HL-60 (cell line): ENCODE results near the gene TBCCD1.

ENCODE experiments used
- DNase-seq, 2 experiments: peaks; one replicate each; pipeline ENCODE4 v3.0.0-alpha.2; 2010 to 2020; ENCODE audit warnings: low read depth in 1 of 2, low spot score in 1 of 2
- H3K27ac ChIP-seq: fragments of 250-450 bp; sonication (Bioruptor Pico); replicated peaks from 2 replicates; pipeline ENCODE4 v1.5.1; 2020; ENCODE audit warnings: mild to moderate bottlenecking, moderate library complexity
- H3K27me3 ChIP-seq: fragments of 250-450 bp; sonication (Bioruptor Pico); 2 replicates; pipeline ENCODE4 v1.5.1; 2021; ENCODE audit warnings: mild to moderate bottlenecking, moderate library complexity; ENCODE audit not compliant: insufficient read depth, poor library complexity, severe bottlenecking
- H3K4me3 ChIP-seq: replicated peaks from 2 replicates; pipeline ENCODE4 v1.5.1; 2011; ENCODE audit warnings: mild to moderate bottlenecking, control low read depth, low read length; ENCODE audit not compliant: insufficient read depth
- GABPA ChIP-seq: IDR thresholded peaks from 2 replicates; pipeline ENCODE4 v1.6.1; 2012; ENCODE audit warnings: low read depth
- POLR2AphosphoS5 ChIP-seq: IDR thresholded peaks from 2 replicates; pipeline ENCODE4 v1.6.1; 2012; ENCODE audit warnings: low read depth
- SPI1 ChIP-seq: IDR thresholded peaks from 2 replicates; pipeline ENCODE4 v1.6.1; 2012; ENCODE audit warnings: low read depth, mild to moderate bottlenecking, borderline replicate concordance
- TF ChIP-seq, protein P1 (sequence below): IDR thresholded peaks from one replicate; pipeline ENCODE4 v1.5.1; 2011; ENCODE audit warnings: low read length, control low read depth, inconsistent platforms; ENCODE audit not compliant: insufficient read depth
- TF ChIP-seq, protein P2 (sequence below): IDR thresholded peaks from 2 replicates; pipeline ENCODE4 v1.6.1; 2012; ENCODE audit warnings: low read depth; ENCODE audit not compliant: insufficient replicate concordance

Gene TBCCD1

GRCh38 chr3:186552408-186553031 is 14.6 kb downstream of the TBCCD1 start:
- no peak for TF ChIP-seq POLR2AphosphoS5
- no peak for TF ChIP-seq SPI1
- no peak for TF ChIP-seq GABPA
- TF ChIP-seq, protein P1, sequence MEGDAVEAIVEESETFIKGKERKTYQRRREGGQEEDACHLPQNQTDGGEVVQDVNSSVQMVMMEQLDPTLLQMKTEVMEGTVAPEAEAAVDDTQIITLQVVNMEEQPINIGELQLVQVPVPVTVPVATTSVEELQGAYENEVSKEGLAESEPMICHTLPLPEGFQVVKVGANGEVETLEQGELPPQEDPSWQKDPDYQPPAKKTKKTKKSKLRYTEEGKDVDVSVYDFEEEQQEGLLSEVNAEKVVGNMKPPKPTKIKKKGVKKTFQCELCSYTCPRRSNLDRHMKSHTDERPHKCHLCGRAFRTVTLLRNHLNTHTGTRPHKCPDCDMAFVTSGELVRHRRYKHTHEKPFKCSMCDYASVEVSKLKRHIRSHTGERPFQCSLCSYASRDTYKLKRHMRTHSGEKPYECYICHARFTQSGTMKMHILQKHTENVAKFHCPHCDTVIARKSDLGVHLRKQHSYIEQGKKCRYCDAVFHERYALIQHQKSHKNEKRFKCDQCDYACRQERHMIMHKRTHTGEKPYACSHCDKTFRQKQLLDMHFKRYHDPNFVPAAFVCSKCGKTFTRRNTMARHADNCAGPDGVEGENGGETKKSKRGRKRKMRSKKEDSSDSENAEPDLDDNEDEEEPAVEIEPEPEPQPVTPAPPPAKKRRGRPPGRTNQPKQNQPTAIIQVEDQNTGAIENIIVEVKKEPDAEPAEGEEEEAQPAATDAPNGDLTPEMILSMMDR = no peak
- TF ChIP-seq, protein P2, sequence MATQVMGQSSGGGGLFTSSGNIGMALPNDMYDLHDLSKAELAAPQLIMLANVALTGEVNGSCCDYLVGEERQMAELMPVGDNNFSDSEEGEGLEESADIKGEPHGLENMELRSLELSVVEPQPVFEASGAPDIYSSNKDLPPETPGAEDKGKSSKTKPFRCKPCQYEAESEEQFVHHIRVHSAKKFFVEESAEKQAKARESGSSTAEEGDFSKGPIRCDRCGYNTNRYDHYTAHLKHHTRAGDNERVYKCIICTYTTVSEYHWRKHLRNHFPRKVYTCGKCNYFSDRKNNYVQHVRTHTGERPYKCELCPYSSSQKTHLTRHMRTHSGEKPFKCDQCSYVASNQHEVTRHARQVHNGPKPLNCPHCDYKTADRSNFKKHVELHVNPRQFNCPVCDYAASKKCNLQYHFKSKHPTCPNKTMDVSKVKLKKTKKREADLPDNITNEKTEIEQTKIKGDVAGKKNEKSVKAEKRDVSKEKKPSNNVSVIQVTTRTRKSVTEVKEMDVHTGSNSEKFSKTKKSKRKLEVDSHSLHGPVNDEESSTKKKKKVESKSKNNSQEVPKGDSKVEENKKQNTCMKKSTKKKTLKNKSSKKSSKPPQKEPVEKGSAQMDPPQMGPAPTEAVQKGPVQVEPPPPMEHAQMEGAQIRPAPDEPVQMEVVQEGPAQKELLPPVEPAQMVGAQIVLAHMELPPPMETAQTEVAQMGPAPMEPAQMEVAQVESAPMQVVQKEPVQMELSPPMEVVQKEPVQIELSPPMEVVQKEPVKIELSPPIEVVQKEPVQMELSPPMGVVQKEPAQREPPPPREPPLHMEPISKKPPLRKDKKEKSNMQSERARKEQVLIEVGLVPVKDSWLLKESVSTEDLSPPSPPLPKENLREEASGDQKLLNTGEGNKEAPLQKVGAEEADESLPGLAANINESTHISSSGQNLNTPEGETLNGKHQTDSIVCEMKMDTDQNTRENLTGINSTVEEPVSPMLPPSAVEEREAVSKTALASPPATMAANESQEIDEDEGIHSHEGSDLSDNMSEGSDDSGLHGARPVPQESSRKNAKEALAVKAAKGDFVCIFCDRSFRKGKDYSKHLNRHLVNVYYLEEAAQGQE = no peak
- no peak overlapping the region for H3K27ac ChIP-seq
- no peak for DNase-seq
- no peaks in the 10 kb centered on the region for H3K27me3 ChIP-seq
- no peak overlapping the region for H3K4me3 ChIP-seq

GRCh38 chr3:186551387-186551786 is 15.8 kb downstream of the TBCCD1 start:
- no peak for DNase-seq
- H3K27ac ChIP-seq = no peak overlapping the region
- TF ChIP-seq POLR2AphosphoS5 (no peak), GABPA (no peak)
- H3K4me3 ChIP-seq = no peak overlapping the region
- no peaks in the 10 kb centered on the region for H3K27me3 ChIP-seq

DNA sequence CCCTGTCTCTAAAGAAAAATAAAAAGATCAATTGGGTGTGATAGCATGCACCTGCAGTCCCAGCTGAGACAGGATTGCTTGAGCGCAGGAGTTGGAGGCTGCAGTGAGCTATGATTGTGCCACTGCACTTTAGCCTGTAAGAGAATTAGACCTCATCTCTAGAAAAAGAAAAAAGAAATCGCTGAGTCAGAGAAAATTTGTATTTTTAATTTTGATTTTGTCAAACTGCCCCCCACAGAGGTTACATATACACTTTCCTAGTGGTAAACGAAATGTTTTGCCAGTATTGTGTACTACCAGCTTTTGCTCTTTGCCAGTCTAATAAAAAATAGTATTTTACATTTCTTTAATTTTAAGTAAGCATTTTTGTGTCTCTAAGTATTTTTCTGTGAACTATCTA is 17.6 kb downstream of the TBCCD1 start:
- no peak overlapping the region for H3K4me3 ChIP-seq
- H3K27ac ChIP-seq = no peak overlapping the region
- no peak for TF ChIP-seq GABPA
- TF ChIP-seq SPI1 = no peak
- TF ChIP-seq, protein P1 = no peak
- no peak for TF ChIP-seq POLR2AphosphoS5
- TF ChIP-seq, protein P2 = no peak
- H3K27me3 ChIP-seq = no peaks in the 10 kb centered on the region
- no peak for DNase-seq

DNA sequence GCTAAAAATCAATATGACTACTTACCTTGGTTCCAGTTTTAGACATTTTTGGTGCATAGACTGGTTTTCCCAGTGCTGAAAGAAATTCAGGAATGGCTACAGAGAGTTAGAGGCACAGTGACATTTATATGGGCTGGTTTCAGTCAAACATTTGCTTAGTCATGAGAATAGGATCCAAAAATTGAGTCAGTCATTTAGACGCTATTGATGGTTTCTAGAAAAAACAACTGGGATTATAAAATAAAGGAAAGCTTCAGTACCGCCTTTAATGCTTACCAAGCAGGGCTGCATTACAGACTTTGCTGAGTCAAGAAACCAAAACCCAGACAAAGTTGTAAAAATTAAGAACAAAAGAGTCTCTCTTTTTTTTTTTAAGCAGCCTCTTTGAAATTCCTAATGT is 22.9 kb downstream of the TBCCD1 start, which contains the start of gene CRYGS:
CRYGS (minus strand) TSS at position 100 of the 400 bp plus-strand sequence; CDS start at position 46, 54 bp downstream.
- Histone ChIP-seq H3K4me3 (no peak within 1 kb of the TSS), H3K27ac (no peak within 1 kb of the TSS), H3K27me3 (no peaks in the 10 kb centered on the region)
- DNase-seq = no peak
- TF ChIP-seq, protein P1 = no peak
- TF ChIP-seq, protein P2 = no peak
- no peak for TF ChIP-seq GABPA
- TF ChIP-seq SPI1 = no peak
- TF ChIP-seq POLR2AphosphoS5 = no peak
